H9 (cell line): Measurements from ENCODE around the gene TRAF3IP1. TPM values are rescaled to one million over a fixed set of nuclear protein-coding genes. Genes with fewer than 3 reads are reported as not detected.

Experiments
- DNase-seq: peaks from one replicate; pipeline ENCODE4 v3.0.0-alpha.2; 2017
- H2AFZ ChIP-seq: one replicate; pipeline ENCODE4 v1.6.1; 2013; ENCODE audit warnings: mild to moderate bottlenecking, low read length, control low read depth, moderate library complexity
- H2AK5ac ChIP-seq: 2 replicates; pipeline ENCODE4 v1.6.1; 2013; ENCODE audit warnings: low read length, control low read depth, mixed read lengths; ENCODE audit not compliant: insufficient read length
- H2BK120ac ChIP-seq: one replicate; pipeline ENCODE4 v1.6.1; 2013; ENCODE audit warnings: low read depth, mild to moderate bottlenecking, low read length, control low read depth, inconsistent platforms; ENCODE audit not compliant: poor library complexity, severe bottlenecking
- H2BK12ac ChIP-seq: 2 replicates; pipeline ENCODE4 v1.6.1; 2013; ENCODE audit warnings: low read length, control low read depth, mixed read lengths, low read depth; ENCODE audit not compliant: insufficient read length
- H2BK15ac ChIP-seq: 2 replicates; pipeline ENCODE4 v1.6.1; 2013; ENCODE audit warnings: low read depth, low read length, control low read depth
- H2BK20ac ChIP-seq: one replicate; pipeline ENCODE4 v1.6.1; 2013; ENCODE audit warnings: low read depth, mild to moderate bottlenecking, low read length, control low read depth, inconsistent platforms; ENCODE audit not compliant: poor library complexity, severe bottlenecking
- H2BK5ac ChIP-seq: 2 replicates; pipeline ENCODE4 v1.6.1; 2013; ENCODE audit warnings: low read length, control low read depth, mixed read lengths; ENCODE audit not compliant: insufficient read length
- H3K14ac ChIP-seq: 2 replicates; pipeline ENCODE4 v1.6.1; 2013; ENCODE audit warnings: low read length, control low read depth; ENCODE audit not compliant: insufficient read depth
- H3K18ac ChIP-seq: 2 replicates; pipeline ENCODE4 v1.6.1; 2013; ENCODE audit warnings: low read depth, mild to moderate bottlenecking, mixed read lengths, low read length, control low read depth; ENCODE audit not compliant: insufficient read length
- H3K23ac ChIP-seq: 2 replicates; pipeline ENCODE4 v1.6.1; 2013; ENCODE audit warnings: low read length, control low read depth, mixed read lengths, low read depth; ENCODE audit not compliant: insufficient read length
- H3K23me2 ChIP-seq: 2 replicates; pipeline ENCODE4 v1.6.1; 2013; ENCODE audit warnings: low read depth, mild to moderate bottlenecking, mixed read lengths, low read length, control low read depth; ENCODE audit not compliant: insufficient read length, poor library complexity, severe bottlenecking
- H3K27ac ChIP-seq: 2 replicates; pipeline ENCODE4 v1.5.1; 2013; ENCODE audit warnings: low read length, control low read depth, mixed read lengths, low read depth; ENCODE audit not compliant: insufficient read length
- H3K27me3 ChIP-seq: 2 replicates; pipeline ENCODE4 v1.6.1; 2013; ENCODE audit warnings: low read length, control low read depth, inconsistent platforms; ENCODE audit not compliant: insufficient read depth
- H3K4ac ChIP-seq: 2 replicates; pipeline ENCODE4 v1.6.1; 2013; ENCODE audit warnings: low read depth, mild to moderate bottlenecking, control low read depth, inconsistent platforms, low read length, moderate library complexity
- H3K4me1 ChIP-seq: 2 replicates; pipeline ENCODE4 v1.6.1; 2013; ENCODE audit warnings: low read length, control low read depth, inconsistent platforms; ENCODE audit not compliant: insufficient read depth
- H3K4me2 ChIP-seq: 2 replicates; pipeline ENCODE4 v1.6.1; 2013; ENCODE audit warnings: low read length, control low read depth, mixed read lengths; ENCODE audit not compliant: insufficient read length, insufficient read depth
- H3K56ac ChIP-seq: 2 replicates; pipeline ENCODE4 v1.6.1; 2013; ENCODE audit warnings: low read depth, mild to moderate bottlenecking, mixed read lengths, low read length, control low read depth; ENCODE audit not compliant: insufficient read length
- H3K79me1 ChIP-seq: 2 replicates; pipeline ENCODE4 v1.6.1; 2013; ENCODE audit warnings: low read depth, mild to moderate bottlenecking, moderate library complexity, low read length, control low read depth, inconsistent platforms; ENCODE audit not compliant: insufficient read depth, poor library complexity, severe bottlenecking
- H3K79me2 ChIP-seq: 2 replicates; pipeline ENCODE4 v1.6.1; 2013; ENCODE audit warnings: low read length, control low read depth, inconsistent platforms; ENCODE audit not compliant: insufficient read depth
- H3K9ac ChIP-seq: 2 replicates; pipeline ENCODE4 v1.6.1; 2013; ENCODE audit warnings: low read length, control low read depth, mixed read lengths; ENCODE audit not compliant: insufficient read length; ENCODE audit errors: extremely low read depth
- H3K9me3 ChIP-seq: one replicate; pipeline ENCODE4 v1.6.1; 2013; ENCODE audit warnings: low read depth, low read length, inconsistent platforms; ENCODE audit not compliant: control insufficient read depth
- H3T11ph ChIP-seq: one replicate; pipeline ENCODE4 v1.6.1; 2013; ENCODE audit warnings: mild to moderate bottlenecking, low read length, control low read depth, inconsistent platforms
- H4K20me1 ChIP-seq: one replicate; pipeline ENCODE4 v1.6.1; 2013; ENCODE audit not compliant: control insufficient read depth, insufficient read length, insufficient read depth
- H4K5ac ChIP-seq: 2 replicates; pipeline ENCODE4 v1.6.1; 2013; ENCODE audit warnings: low read depth, mild to moderate bottlenecking, mixed read lengths, low read length, control low read depth; ENCODE audit not compliant: insufficient read length
- H4K8ac ChIP-seq: replicated peaks from 2 replicates; pipeline ENCODE4 v1.6.1; 2013; ENCODE audit warnings: low read length, control low read depth, mixed read lengths, low read depth; ENCODE audit not compliant: insufficient read length
- H4K91ac ChIP-seq: 2 replicates; pipeline ENCODE4 v1.6.1; 2013; ENCODE audit warnings: low read depth, mild to moderate bottlenecking, moderate library complexity, mixed read lengths, low read length, control low read depth; ENCODE audit not compliant: insufficient read length
- H3K27ac Mint-ChIP-seq, 3 experiments: 2 replicates in 2 of 3; 3 replicates in 1 of 3; pipeline ENCODE4 v1.8.0; 2020 to 2021; ENCODE audit warnings: mixed read lengths in 3 of 3, mild to moderate bottlenecking in 1 of 3, moderate library complexity in 1 of 3
- H3K27me3 Mint-ChIP-seq: 2 replicates; pipeline ENCODE4 v1.8.0; 2021; ENCODE audit warnings: low read depth, mild to moderate bottlenecking, moderate library complexity, mixed read lengths
- H3K36me3 Mint-ChIP-seq, 3 experiments: 2 replicates in 2 of 3; 3 replicates in 1 of 3; pipeline ENCODE4 v1.8.0; 2020 to 2021; ENCODE audit warnings: low read depth in 3 of 3, mixed read lengths in 3 of 3; ENCODE audit not compliant: insufficient read depth in 1 of 3
- H3K4me1 Mint-ChIP-seq, 2 experiments: 2 replicates each; pipeline ENCODE4 v1.8.0; 2020; ENCODE audit warnings: mixed read lengths in 2 of 2
- H3K4me3 Mint-ChIP-seq, 2 experiments: 2 replicates in 1 of 2; 3 replicates in 1 of 2; pipeline ENCODE4 v1.8.0; 2020 to 2021; ENCODE audit warnings: mild to moderate bottlenecking in 2 of 2, mixed read lengths in 2 of 2, moderate library complexity in 1 of 2
- H3K9me3 Mint-ChIP-seq, 2 experiments: 2 replicates in 1 of 2; 3 replicates in 1 of 2; pipeline ENCODE4 v1.8.0; 2020; ENCODE audit warnings: mild to moderate bottlenecking in 2 of 2, mixed read lengths in 2 of 2, moderate library complexity in 1 of 2
- CTCF ChIP-seq: fragments of 200-600 bp; sonication (generic); conservative IDR thresholded peaks from 3 replicates; pipeline ENCODE4 v1.8.0; 2021; ENCODE audit warnings: antibody characterized with exemption, mild to moderate bottlenecking
- WGBS: extraction: QIAGEN DNeasy Blood & Tissue Kit; methylation state at CpG from one replicate; pipeline ENCODE4 v1.1.7; 2013; ENCODE audit warnings: missing lambda C conversion rate, low lambda C conversion rate, mixed read lengths; ENCODE audit not compliant: insufficient read length; ENCODE audit errors: extremely low coverage; 5-methylcytosine and 5-hydroxymethylcytosine counted together
- total RNA-seq: library from RNA; stranded (reverse); gene quantifications from 2 replicates; pipeline ENCODE4 v1.2.1, GENCODE V29; 2021

Gene TRAF3IP1
- total RNA-seq, 1 experiment from 2014 or later = 16.4 TPM

DNA sequence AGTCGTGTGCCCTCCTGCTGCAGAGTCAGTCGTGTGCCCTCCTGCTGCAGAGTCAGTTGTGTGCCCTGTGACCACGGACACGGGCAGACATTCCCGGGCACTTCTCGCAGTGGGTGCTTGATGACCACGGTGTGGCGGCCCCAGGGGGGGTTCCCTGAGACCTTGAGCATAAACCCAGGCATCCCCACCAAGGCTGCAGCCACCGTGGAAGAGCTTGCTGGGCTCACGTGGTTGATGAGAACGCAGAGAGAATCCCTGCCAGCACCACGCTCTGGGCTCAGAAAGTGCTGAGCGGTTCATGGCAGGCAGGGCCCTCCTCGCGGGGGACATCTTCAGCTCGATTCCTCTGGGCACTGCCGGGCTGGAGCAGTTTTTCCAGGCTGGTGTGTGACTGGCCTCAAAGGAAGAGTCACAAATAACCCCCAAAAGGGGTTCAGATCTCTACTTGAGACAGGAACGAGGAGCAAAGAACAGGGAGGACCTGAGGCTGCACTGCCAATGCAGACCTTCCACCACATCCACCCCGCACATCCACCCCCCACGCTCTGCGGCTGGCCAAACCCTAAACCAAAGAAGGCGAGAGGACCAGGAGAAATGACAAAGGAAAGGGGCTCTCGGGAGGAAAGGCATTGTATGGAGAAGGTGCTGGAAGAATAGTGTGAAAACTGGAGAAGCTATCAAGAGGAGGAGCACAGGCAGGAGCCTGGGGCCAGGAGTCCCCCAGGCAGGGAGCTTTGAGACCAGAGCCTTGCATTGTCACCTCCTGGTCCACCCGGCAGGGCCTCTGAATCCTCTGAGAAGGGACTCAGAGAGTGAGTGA is 23.5 kb upstream of the TRAF3IP1 start:
- Histone ChIP-seq H2BK120ac (no peak overlapping the region), H3K56ac (no peak overlapping the region), H3K23ac (no peak overlapping the region), H3K79me1 (no peaks in the 10 kb centered on the region), H2AFZ (no peak overlapping the region), H3K18ac (no peak overlapping the region), H3K14ac (no peak overlapping the region), H4K8ac (no peak overlapping the region), H2BK12ac (no peak overlapping the region), H3K4ac (no peak overlapping the region), H3K4me1 (no peaks in the 10 kb centered on the region), H3K79me2 (no peaks in the 10 kb centered on the region), H4K20me1 (no peaks in the 10 kb centered on the region), H2BK5ac (no peak overlapping the region), H3K27ac (no peak overlapping the region), H2BK15ac (no peak overlapping the region), H3K27me3 (no peaks in the 10 kb centered on the region), H3K4me2 (no peak overlapping the region), H3T11ph (no peak overlapping the region), H2BK20ac (no peak overlapping the region), H4K91ac (no peak overlapping the region), H3K9me3 (no peaks in the 10 kb centered on the region), H3K23me2 (no peaks in the 10 kb centered on the region), H2AK5ac (no peak overlapping the region), H4K5ac (no peak overlapping the region), H3K9ac (no peak overlapping the region)
- Mint-ChIP-seq H3K36me3 (no peaks in the 10 kb centered on the region), H3K9me3 (no peaks in the 10 kb centered on the region), H3K27ac (no peak overlapping the region), H3K4me3 (no peak overlapping the region), H3K4me1 (peaks cover 0 to 5% of the 10 kb centered on the region in 2 experiments; a peak in 1 of 4 replicates), H3K27me3 (peaks cover 25% of the 10 kb centered on the region)
- WGBS = no CpG with 5 or more reads among the region's 24 CpGs
- TF ChIP-seq CTCF = no peak
- DNase-seq = no peak
